Stimulated activated CD4-positive, alpha-beta T cell treated with anti-CD3 and anti-CD28 coated beads, TNF-alpha, amount 100 ng/mL, for 48 hours (primary cell): ENCODE measurements around the gene ALX3.
"Not testable (repeated sequence)": the region's sequence is repeated elsewhere in the genome, so short reads cannot be mapped to it uniquely, and the experiment has no call there.

ENCODE experiments used
- DNase-seq, 3 donors: peaks; one replicate each; pipeline ENCODE4 v3.0.0-alpha.2; 2020; ENCODE audit warnings: low read depth in 3 of 3

ALX3 gene

DNA sequence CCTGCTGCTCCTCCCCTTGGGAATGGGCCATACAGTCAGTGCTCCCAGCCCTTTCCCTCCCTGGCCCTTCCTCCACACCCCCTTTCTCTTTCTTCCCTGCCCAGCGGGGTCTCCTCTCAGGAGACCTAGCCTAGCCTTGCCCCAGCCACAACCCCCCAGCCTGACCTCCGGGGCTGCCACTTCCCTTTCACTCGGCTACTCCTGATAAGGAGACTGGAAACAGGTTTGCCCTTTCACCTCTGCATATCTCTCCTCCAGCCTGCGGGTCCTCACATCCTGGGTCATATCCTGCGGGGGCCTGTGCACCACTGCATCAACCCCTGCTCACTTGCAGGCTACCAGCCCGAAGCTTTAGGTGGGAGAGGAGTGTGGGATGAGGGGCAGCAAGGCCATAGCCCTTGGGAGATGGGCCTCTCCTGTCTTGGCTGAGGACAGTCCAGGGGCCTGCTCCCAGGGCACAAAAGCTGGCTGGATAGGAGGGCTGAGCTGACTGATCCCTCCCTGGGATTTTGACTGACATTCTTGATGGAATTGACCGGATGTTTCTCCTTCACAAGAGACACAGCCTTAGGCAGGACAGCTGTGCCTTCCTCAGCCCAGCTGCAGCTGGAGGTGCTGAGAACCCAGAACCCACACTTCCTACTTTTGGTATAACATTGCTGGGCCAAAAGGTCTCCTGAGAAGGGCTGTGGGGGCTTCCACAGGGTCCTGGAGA lies 19.2 kb upstream of the ALX3 start:
- no peak for DNase-seq

DNA sequence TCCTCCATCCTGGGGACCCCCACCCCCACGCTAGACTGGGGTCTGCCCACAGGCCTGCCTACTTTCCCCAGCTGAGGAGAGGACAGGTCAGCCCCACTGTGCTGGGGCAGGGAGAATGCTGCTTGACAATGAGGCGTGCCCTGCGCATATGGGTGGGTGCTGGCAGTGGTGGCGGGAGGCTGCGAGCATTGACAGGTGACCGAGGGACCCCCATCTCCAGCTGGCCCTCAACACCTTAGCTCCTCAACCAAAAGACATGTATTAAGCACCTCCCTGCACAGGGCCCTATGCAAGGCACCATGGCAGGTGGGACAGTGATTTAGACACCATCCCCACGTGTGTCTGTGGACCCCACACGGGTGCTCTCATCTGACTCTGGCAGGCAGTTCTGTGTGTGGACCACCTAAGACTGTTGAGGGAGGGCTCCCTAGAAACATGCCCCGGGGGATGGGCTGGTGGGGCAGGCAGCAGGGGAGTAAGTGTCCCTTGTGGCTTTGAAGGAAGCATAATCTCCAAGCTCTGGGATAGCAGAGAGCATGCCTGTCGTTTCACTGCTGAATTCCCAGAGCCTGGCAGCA lies 18.4 kb upstream of the ALX3 start:
- DNase-seq, result no peak

DNA sequence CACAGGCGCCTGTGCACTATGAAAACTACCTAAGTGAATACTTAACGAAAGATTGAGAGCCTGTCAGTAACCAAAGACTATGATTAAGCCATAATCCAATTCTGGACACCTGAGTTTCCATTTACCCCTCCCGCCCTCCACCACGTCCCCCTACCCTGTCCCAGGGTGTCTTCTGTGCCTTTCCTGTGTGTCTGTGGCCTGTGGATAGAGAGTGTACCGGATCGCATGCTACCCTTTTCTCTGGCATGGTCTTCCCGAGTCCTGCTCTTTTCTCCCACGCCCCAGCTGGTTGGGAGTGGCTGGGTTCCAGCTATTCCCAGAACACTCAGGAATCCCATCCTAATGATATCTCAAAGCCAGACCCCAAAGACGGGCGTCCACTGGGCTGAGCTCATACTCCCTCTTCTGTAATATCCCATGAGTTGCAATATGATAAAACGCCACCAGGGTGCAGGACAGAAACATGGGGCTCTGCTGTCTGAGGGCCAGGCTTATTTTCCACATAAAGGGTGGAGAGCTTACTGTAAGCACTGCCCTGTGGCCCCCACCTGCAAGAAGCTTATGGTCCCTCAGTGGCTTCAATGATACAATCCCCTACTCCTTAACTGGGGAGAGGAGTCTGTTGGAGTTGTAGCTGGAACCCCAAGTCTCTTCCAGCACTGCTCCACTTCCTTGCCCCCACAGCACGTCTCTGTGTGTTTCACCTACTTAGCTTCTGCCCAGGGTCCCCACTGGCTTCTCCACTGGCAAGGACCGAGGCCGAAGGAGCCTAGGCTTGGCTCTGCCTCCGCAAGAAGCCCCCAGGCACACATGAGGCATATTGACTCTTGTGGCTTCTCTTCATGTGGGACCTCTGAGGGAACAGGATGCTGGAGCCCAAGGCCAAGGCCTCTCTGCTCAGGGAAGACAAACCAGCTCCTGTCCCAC lies 17.6 kb upstream of the ALX3 start:
- peak in 1 of 3 donors; percentile 35 for DNase-seq

GRCh38 chr1:110086961-110087360 lies 16.5 kb upstream of the ALX3 start:
- DNase-seq, result no peak

DNA sequence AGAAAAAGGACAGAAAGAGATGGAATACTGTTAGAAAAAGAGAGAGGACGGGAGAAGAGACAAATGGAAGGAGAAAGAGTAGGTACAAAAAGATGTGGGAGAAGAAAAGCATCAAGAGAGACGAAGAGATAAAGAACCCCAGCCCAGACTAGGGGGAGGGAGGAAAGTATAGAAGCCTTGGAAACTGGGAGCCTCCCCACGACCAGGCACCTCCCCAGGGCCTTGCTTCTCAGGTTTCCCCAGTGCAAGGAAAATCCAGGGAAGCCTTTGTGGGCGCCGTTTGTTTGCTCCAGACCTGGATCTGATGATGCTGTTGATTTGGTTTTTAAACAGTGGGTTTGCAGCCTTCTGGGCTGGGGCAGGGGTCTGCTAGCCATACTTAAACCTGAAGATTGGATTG lies 15.2 kb upstream of the ALX3 start:
- no peak for DNase-seq

- DNase-seq, result no peak
Observed at GRCh38 chr1:110084227-110085078, 14.0 kb upstream of the ALX3 start.

- DNase-seq, result no peak
Observed at GRCh38 chr1:110083866-110084226, 13.4 kb upstream of the ALX3 start.

DNA sequence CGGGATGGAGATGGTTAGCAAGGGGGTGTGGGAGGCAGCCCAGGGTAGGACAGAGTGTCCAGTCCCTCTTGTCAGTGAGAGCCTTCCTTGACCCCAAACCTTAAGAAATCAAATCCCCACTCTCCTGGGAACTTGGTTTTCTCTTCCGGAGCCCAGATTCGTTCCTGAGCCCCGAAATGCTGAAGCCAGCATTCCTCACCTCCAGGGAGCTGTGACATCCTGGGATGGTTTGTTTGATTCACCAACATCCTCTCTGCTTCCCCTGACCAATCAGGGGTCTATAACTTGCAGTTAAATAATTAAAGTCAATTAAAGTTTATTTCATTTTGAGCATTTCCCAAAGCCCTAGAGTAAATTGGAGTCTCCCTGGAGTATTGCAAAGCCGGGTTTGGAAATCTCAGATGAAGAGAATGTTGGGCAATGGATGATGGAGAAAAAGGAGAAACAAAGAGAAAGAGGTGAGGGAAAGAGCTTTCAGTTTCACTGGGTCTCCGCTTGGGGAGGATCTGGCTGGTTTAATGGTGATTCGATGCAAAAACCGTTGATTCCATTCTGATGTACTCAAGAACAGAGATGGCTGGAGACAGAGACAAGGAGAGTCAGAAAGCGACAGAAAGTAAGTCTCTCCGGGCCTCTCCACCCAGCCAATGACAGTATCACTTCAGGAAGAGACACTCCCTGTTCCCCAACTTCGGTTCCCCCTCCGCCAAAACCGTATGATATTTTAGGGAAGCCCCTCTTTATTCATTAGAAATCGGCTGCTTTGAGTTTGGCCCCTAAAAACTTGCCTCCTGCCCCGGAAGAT lies 12.8 kb upstream of the ALX3 start:
- no peak for DNase-seq

DNA sequence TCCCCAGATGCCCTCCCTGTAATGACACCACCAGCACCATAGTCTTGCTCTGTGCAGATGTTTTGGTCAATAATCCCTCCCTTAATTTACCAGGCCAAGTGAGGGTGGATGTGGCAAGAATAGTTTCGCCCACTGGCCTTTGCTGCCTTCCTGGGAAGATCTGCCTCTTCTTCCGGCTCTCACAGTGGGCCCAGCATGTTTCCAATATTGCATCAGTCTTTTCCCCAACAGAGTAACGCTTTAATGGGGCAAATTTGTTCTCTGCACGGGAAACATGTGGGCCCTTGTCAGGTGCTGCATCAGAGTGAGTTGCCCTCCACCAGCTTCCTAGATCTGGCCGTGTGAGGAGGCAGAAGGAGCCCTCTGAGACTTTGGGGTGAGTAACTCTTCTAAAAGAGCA lies 12.0 kb upstream of the ALX3 start:
- DNase-seq, result no peak

DNA sequence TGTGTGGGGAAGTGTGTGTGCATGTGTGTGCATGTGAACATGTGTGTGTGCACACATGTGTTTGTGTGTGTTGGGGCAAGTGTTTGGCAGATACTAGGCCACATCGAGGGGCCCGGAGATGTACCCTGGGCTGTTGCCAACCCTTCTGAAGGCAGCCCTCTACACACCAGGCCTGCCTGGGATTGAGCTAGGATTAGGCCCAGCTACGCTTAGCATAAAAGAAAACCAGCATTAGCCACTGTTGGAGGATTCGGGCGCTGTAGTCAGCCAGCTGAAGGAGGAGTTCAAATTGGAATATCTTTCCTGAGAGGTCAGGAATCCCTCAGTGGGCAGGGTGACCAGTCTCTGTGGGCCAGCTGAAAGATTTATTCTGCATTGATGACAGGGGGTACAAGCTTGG lies 10.6 kb upstream of the ALX3 start:
- no peak for DNase-seq

DNA sequence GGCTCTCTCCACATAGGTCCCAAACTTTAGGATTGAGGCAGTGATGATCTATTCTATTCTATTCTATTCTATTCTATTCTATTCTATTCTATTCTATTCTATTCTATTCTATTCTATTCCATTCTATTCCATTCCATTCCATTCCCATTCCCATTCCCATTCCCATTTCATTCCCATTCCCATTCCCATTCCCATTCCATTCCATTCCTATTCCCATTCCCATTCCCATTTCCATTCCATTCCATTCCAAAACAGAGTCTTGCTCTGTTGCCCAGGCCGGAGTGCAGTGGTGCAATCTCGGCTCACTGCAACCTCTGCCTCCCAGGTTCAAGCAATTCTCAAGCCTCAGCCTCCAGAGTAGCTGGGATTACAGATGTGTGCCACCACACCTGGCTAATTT lies 9.5 kb upstream of the ALX3 start:
- not testable (repeated sequence) for DNase-seq

- DNase-seq, result no peak
Observed at GRCh38 chr1:110076789-110077500, 6.5 kb upstream of the ALX3 start.

DNA sequence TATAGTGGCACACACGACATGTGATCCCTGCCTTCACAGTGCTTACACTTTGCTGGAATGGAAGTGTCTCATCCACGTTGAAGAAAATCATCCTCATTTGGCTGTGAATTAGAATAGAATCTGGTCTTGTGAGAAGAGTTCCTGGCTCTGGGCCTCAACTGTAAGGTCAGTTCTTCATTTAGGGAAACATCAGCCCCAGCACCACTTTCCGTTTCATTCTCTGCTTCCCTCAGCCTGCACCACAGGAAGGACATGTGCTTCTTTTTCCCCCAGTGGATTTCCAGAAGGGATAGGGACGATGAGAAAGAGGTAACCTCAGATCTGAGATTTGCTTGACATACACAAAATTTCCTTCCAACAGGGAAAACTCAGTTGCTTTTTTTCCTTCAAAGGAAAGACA lies 3.7 kb upstream of the ALX3 start:
- DNase-seq, result no peak

- DNase-seq, result no peak
Observed at GRCh38 chr1:110070282-110070669, 196 bp downstream of the ALX3 start.

DNA sequence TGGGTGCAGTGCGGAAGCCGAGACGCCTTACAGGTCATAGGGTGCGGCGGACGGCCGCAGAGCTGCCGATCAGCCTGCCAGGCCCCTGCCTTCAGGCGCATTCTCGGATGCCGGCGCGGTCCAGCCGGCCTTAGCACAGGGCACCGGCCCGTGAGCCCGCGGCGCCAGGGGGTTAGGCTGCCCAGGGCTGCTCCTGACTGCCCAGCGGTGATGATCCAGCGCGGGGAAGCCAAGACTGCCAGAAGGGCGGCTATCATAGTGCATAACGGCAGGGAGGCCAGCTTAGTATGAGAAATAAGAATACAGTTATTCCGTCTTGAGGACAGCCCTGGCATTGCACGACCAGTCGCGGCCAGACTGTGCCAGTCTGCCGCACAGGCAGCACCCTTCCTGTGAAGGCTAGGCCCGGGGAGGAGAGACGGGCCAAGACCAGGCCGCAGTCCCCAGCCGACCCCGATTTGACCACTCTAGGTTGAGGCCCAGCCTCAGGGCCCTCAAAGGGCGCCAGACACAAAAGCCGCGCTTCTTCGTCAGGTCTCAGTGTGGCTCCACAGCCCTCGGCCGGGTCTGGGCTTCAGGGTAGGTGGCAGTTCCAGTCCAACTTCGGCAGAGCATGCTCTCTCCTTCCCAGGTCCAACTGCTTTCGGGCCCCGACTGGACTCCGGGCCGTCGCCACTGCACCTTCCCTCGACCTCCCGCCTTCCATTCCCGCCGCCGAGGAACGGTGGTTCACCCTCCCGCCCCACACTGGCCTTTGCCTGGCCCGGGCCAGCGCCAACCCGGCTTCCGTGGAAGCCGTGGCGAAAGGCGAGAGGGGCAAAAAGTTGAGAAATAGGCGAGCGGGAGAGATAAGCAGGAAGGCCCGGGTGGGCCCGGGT lies 829 bp downstream of the ALX3 start:
- no peak for DNase-seq

DNA sequence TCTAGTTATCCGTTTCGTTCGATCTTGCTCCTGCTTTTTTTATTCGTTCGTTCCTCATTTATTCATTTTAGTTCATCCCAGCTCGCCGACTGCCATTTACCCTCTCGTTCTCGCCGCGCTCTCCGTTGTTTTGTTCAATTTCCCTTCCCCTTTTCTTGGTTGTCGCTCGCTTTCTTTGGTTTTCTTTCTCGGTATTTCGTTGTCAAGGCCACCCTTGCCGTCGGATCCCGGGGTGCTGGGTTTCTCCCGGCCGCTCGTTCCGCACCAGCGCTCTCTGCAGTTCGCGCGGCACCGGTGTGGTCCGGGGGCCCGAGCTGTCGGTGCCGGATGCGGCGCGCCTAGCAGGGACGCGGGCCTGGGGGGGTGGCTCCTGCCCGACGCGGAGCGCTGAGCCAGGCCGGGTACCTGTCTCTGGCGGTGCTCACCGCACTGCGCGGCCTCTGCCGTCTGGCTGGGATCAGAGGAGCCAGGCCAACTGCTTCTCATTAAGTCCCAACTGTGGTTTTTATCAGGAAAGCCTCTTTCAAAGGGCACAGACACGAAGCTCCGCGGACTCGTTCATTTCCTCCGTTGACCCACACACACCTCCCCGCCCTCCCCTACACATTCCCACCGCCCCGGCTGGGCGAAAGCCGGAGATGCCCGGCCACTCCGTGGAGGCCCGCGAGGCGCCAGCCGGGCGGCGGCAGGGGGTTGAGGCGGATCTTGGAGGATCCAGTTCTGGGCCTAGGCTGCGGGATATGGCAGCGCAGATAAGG lies 1.6 kb downstream of the ALX3 start:
- DNase-seq, result no peak

DNA sequence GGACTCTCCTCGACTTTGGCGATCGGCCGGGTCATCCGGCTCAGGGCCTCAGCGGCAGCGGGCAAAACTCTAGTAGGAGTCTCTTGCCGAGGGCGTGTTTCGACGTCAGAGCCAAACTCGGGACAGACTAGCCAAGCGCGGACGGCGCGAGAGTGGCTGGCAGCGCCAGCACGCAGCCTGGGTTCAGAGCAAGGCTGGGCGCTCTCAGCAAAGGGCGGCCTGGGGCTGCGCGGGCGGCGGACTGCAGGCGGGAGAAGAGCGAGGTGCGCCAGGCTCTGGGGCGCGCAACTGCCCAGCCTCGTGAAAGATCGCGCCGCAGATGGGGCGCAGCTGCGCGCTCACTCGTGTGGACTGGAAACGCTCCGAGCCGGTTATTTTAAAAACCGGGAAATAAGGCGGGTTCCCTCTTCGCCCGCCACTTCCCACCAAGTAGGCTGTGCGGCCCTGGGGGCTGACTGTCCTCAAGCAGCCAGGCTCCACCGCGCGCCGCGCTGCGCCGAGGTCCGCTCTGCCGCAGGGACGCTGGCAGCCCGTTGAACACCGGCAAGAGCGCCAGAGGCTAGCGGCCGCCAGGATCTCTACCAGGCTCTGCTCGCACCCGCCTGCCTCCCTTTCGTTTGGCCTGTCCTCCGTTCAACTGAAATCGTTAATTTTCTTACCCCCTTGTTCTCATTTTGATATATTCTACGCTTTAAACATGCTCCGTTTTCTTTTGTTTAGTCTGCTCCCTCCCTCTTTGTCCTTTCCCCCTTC lies 2.4 kb downstream of the ALX3 start:
- no peak for DNase-seq

GRCh38 chr1:110067479-110067892 lies 3.0 kb downstream of the ALX3 start:
- DNase-seq, result no peak
